HFFc6 (cell line): Measurements from ENCODE around the gene COTL1. TPM values are rescaled to one million over a fixed set of nuclear protein-coding genes. Genes with fewer than 3 reads are reported as not detected.

ENCODE experiments used
- DNase-seq: peaks from one replicate; pipeline ENCODE4 v3.0.0-alpha.2; 2018
- H3K27ac Mint-ChIP-seq: 2 replicates; pipeline ENCODE4 v1.8.0; 2020; ENCODE audit warnings: mild to moderate bottlenecking, mixed read lengths
- H3K27me3 Mint-ChIP-seq: 2 replicates; pipeline ENCODE4 v1.8.0; 2021; ENCODE audit warnings: mild to moderate bottlenecking, moderate library complexity, mixed read lengths; ENCODE audit not compliant: insufficient read depth
- H3K36me3 Mint-ChIP-seq: 2 replicates; pipeline ENCODE4 v1.8.0; 2021; ENCODE audit warnings: low read depth, mixed read lengths
- H3K4me1 Mint-ChIP-seq: 2 replicates; pipeline ENCODE4 v1.8.0; 2020; ENCODE audit warnings: low read depth, mixed read lengths
- H3K4me3 Mint-ChIP-seq: 2 replicates; pipeline ENCODE4 v1.8.0; 2020; ENCODE audit warnings: mild to moderate bottlenecking, moderate library complexity, mixed read lengths
- H3K9me3 Mint-ChIP-seq: 2 replicates; pipeline ENCODE4 v1.8.0; 2020; ENCODE audit warnings: mild to moderate bottlenecking, mixed read lengths
- total RNA-seq, 6 experiments: library from RNA; stranded (reverse); fragmentation: NEBNext Ultra II Directional; extraction: Animal tissue kit (Norgen Biotek cat#: 25700); gene quantifications; 2 replicates in 1 of 6; 3 replicates in 5 of 6; pipeline ENCODE4 v1.2.3, GENCODE V29; 2021
- TF ChIP-seq, protein P1 (sequence below): fragments of 200-600 bp; sonication (generic); IDR thresholded peaks from 2 replicates; pipeline ENCODE4 v1.5.0; 2021; ENCODE audit warnings: antibody characterized with exemption, mild to moderate bottlenecking

The COTL1 gene
- total RNA-seq, 6 experiments from 2014 or later = 580 to 681 (median 632) TPM

DNA sequence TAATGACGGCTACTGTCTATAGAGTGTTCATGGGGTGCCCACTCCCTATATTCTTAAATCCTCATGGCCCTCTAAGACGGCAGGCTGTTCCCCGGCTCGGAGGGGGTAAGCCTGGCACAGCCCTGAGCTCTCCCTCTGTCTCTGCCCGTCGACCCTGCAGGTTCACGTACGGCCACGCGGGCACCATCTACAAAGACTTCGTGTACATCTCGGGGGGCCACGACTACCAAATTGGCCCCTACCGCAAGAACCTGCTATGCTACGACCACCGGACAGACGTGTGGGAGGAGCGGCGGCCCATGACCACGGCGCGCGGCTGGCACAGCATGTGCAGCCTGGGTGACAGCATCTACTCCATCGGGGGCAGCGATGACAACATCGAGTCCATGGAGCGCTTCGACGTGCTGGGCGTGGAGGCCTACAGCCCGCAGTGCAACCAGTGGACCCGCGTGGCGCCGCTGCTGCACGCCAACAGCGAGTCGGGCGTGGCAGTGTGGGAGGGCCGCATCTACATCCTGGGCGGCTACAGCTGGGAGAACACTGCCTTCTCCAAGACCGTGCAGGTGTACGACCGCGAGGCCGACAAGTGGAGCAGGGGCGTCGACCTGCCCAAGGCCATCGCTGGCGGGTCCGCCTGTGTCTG is 43.7 kb upstream of the COTL1 start:
- Mint-ChIP-seq H3K27me3 (peaks cover 2% of the 10 kb centered on the region), H3K36me3 (peaks cover 27% of the 10 kb centered on the region), H3K27ac (no peak overlapping the region), H3K4me3 (no peak overlapping the region), H3K4me1 (no peaks in the 10 kb centered on the region), H3K9me3 (no peaks in the 10 kb centered on the region)
- no peak for DNase-seq
- TF ChIP-seq, protein P1, sequence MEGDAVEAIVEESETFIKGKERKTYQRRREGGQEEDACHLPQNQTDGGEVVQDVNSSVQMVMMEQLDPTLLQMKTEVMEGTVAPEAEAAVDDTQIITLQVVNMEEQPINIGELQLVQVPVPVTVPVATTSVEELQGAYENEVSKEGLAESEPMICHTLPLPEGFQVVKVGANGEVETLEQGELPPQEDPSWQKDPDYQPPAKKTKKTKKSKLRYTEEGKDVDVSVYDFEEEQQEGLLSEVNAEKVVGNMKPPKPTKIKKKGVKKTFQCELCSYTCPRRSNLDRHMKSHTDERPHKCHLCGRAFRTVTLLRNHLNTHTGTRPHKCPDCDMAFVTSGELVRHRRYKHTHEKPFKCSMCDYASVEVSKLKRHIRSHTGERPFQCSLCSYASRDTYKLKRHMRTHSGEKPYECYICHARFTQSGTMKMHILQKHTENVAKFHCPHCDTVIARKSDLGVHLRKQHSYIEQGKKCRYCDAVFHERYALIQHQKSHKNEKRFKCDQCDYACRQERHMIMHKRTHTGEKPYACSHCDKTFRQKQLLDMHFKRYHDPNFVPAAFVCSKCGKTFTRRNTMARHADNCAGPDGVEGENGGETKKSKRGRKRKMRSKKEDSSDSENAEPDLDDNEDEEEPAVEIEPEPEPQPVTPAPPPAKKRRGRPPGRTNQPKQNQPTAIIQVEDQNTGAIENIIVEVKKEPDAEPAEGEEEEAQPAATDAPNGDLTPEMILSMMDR = no peak

DNA sequence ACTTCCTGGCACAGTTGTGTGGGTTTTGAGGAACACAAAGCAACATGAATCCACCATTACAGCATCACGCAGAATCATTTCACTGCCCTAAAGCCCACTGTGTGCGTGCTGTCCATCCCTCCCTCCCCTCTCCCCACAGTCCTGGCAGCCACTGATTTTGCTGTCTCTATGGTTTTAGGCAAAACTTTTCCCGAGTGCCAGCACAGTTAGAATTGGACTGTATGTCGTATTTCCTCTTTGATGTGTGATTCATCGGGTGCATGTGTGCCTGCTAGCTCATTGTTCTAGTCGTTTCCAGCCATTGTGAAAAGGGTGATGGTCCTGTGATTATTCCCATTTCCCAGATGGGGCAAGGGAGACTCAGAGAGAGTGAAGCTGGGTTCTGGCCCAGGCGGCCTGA is 43.1 kb upstream of the COTL1 start:
- H3K4me1 Mint-ChIP-seq = no peaks in the 10 kb centered on the region
- H3K36me3 Mint-ChIP-seq = peaks cover 27% of the 10 kb centered on the region
- H3K27me3 Mint-ChIP-seq = peaks cover 2% of the 10 kb centered on the region
- no peak for DNase-seq
- H3K9me3 Mint-ChIP-seq = no peaks in the 10 kb centered on the region
- H3K4me3 Mint-ChIP-seq = no peak overlapping the region
- H3K27ac Mint-ChIP-seq = no peak overlapping the region
- TF ChIP-seq, protein P1 = no peak

DNA sequence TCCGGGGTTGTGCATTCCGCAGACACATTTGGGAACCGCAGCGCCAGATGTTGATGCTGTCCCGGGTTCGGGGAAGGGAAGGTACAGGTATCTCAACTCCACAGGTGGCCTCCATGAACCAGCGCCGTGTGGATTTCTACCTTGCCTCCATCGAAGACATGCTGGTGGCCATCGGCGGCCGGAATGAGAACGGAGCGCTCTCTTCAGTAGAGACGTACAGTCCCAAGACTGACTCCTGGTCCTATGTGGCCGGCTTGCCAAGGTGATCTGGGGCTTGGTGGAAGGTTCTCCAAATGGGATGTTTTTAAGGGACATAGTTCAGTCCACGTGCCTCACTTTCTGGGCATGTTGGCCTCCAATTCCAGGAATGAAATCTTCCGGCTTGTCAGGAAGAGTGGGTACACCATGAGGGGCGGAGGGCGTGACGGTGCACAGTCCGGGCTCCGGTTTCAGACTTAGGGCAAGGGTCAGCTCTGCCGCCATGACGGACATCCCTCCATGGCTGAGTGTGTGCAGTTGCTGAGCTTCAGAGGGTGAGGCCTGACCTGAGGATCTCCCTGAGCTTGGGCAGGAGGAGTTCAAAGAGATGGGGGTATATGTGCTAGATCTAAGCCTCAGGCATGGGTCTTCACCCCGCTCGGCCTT is 41.9 kb upstream of the COTL1 start:
- Mint-ChIP-seq H3K9me3 (no peaks in the 10 kb centered on the region), H3K27me3 (peaks cover 2% of the 10 kb centered on the region), H3K4me3 (no peak overlapping the region), H3K27ac (no peak overlapping the region), H3K4me1 (no peaks in the 10 kb centered on the region), H3K36me3 (peaks cover 33% of the 10 kb centered on the region)
- DNase-seq = no peak
- TF ChIP-seq, protein P1 = no peak

DNA sequence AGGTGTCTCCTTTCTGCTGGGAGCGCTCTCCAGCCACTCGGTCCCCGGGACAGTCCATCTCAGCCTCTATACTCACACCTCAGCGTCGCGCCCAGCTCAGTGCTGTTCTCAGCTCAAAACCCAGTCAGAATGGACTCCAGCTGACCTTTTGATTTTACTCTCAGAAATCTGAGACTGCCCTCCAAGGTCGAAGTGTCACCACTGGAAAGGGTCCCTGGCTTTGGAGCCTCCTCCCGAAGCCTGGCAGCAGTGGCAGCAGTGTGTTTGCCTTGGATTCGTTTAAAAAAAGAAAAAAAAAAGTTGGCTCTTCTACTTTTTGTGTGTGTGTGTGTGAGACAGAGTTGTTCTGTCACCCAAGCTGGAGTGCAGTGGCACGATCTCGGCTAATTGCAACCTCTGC is 40.8 kb upstream of the COTL1 start:
- H3K4me1 Mint-ChIP-seq = no peaks in the 10 kb centered on the region
- peaks cover 28% of the 10 kb centered on the region for H3K36me3 Mint-ChIP-seq
- DNase-seq = no peak
- H3K27ac Mint-ChIP-seq = no peak overlapping the region
- no peak overlapping the region for H3K4me3 Mint-ChIP-seq
- H3K27me3 Mint-ChIP-seq = peaks cover 4% of the 10 kb centered on the region
- H3K9me3 Mint-ChIP-seq = no peaks in the 10 kb centered on the region
- TF ChIP-seq, protein P1 = no peak

DNA sequence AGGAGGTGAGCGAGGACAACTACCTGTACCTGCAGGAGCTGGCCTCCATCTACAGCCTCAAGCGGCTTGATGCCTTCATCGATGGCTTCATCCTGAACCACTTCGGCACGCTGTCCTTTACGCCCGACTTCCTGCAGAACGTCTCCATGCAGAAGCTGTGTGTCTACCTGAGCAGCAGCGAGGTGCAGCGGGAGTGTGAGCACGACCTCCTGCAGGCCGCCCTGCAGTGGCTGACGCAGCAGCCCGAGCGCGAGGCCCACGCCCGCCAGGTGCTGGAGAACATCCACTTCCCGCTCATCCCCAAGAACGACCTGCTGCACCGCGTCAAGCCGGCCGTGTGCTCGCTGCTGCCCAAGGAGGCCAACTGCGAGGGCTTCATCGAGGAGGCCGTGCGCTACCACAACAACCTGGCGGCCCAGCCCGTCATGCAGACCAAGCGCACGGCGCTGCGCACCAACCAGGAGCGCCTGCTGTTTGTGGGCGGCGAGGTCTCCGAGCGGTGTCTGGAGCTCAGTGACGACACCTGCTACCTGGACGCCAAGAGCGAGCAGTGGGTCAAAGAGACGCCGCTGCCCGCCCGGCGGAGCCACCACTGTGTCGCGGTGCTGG is 39.5 kb upstream of the COTL1 start:
- no peak for DNase-seq
- TF ChIP-seq, protein P1 = no peak
- Mint-ChIP-seq H3K9me3 (no peaks in the 10 kb centered on the region), H3K4me1 (no peaks in the 10 kb centered on the region), H3K36me3 (peaks cover 18% of the 10 kb centered on the region), H3K27me3 (peaks cover 4% of the 10 kb centered on the region), H3K27ac (no peak overlapping the region), H3K4me3 (no peak overlapping the region)
